HG02763 (cell line): ENCODE results near the gene ROBO2.

ENCODE experiments used
- ATAC-seq: cut with Tn5 transposase; IDR thresholded peaks from one replicate; pipeline ENCODE4 v1.9.1; 2021; ENCODE audit warnings: mild to moderate bottlenecking, moderate library complexity; ENCODE audit not compliant: unreplicated experiment

The ROBO2 gene

GRCh38 chr3:77541203-77541922 is 501.5 kb downstream of the ROBO2 start:
- ATAC-seq, result no peak

- no peak for ATAC-seq
Observed at GRCh38 chr3:77546246-77546645, 506.3 kb downstream of the ROBO2 start.

GRCh38 chr3:77549034-77549433 is 509.1 kb downstream of the ROBO2 start:
- ATAC-seq, result no peak

GRCh38 chr3:77553240-77553639 is 513.3 kb downstream of the ROBO2 start:
- ATAC-seq, result no peak

GRCh38 chr3:77562089-77562488 is 522.2 kb downstream of the ROBO2 start:
- ATAC-seq, result no peak

GRCh38 chr3:77563012-77563411 is 523.1 kb downstream of the ROBO2 start:
- no peak for ATAC-seq

- ATAC-seq, result no peak
Observed at GRCh38 chr3:77566055-77566454, 526.2 kb downstream of the ROBO2 start.

GRCh38 chr3:77571971-77572715 is 532.2 kb downstream of the ROBO2 start:
- no peak for ATAC-seq

GRCh38 chr3:77577264-77577663 is 537.4 kb downstream of the ROBO2 start:
- ATAC-seq, result no peak

- ATAC-seq, result no peak
Observed at GRCh38 chr3:77586216-77586615, 546.3 kb downstream of the ROBO2 start.

- ATAC-seq, result no peak
Observed at GRCh38 chr3:77588863-77589262, 549.0 kb downstream of the ROBO2 start.

- ATAC-seq, result no peak
Observed at GRCh38 chr3:77590191-77590590, 550.3 kb downstream of the ROBO2 start.

- no peak for ATAC-seq
Observed at GRCh38 chr3:77595371-77595870, 555.5 kb downstream of the ROBO2 start.

- ATAC-seq, result no peak
Observed at GRCh38 chr3:77599948-77600347, 560.0 kb downstream of the ROBO2 start.

- no peak for ATAC-seq
Observed at GRCh38 chr3:77601823-77602415, 562.0 kb downstream of the ROBO2 start.

GRCh38 chr3:77602722-77603121 is 562.8 kb downstream of the ROBO2 start:
- no peak for ATAC-seq

GRCh38 chr3:77605308-77605707 is 565.4 kb downstream of the ROBO2 start:
- ATAC-seq, result no peak

GRCh38 chr3:77605865-77606264 is 566.0 kb downstream of the ROBO2 start:
- ATAC-seq, result no peak

- ATAC-seq, result no peak
Observed at GRCh38 chr3:77606372-77606771, 566.5 kb downstream of the ROBO2 start.

GRCh38 chr3:77618686-77619085 is 578.8 kb downstream of the ROBO2 start:
- ATAC-seq, result no peak

GRCh38 chr3:77620009-77620408 is 580.1 kb downstream of the ROBO2 start:
- ATAC-seq, result no peak

- no peak for ATAC-seq
Observed at GRCh38 chr3:77623500-77623899, 583.6 kb downstream of the ROBO2 start.
